ENCODE data around the gene CD44.

Gene CD44

GRCh38 chr11:35236667-35237003, 97.7 kb downstream of the CD44 start:
- Histone ChIP-seq H3K36me3 (ENCODE audit: control insufficient read depth, insufficient read depth, low read length) (no peaks in the 10 kb centered on the region; the same call in 1 of the 2 replicates), H3K4me3 (replicated peaks; ENCODE audit: low read depth, low read length) (no peak overlapping the region), H3K27me3 (replicated peaks; ENCODE audit: control insufficient read depth, insufficient read depth, low read length) (no peaks in the 10 kb centered on the region)
- no peak for DNase-seq (ENCODE audit: extremely low read depth, insufficient read length)
- no peak for TF ChIP-seq CTCF (IDR thresholded peaks at IDR 0.05; ENCODE audit: insufficient read depth, low read length, poor library complexity, severe bottlenecking)

- DNase-seq (ENCODE audit: extremely low read depth, insufficient read length), result no peak
- Histone ChIP-seq H3K27me3 (replicated peaks; ENCODE audit: control insufficient read depth, insufficient read depth, low read length) (no peaks in the 10 kb centered on the region), H3K4me3 (replicated peaks; ENCODE audit: low read depth, low read length) (no peak overlapping the region), H3K36me3 (ENCODE audit: control insufficient read depth, insufficient read depth, low read length) (no peaks in the 10 kb centered on the region)
- no peak for TF ChIP-seq CTCF (IDR thresholded peaks at IDR 0.05; ENCODE audit: insufficient read depth, low read length, poor library complexity, severe bottlenecking)
Observed at GRCh38 chr11:35237351-35237750, 98.4 kb downstream of the CD44 start.

- Histone ChIP-seq H3K27me3 (replicated peaks; ENCODE audit: control insufficient read depth, insufficient read depth, low read length) (no peaks in the 10 kb centered on the region), H3K36me3 (ENCODE audit: control insufficient read depth, insufficient read depth, low read length) (no peaks in the 10 kb centered on the region), H3K4me3 (replicated peaks; ENCODE audit: low read depth, low read length) (no peak overlapping the region)
- TF ChIP-seq CTCF (IDR thresholded peaks at IDR 0.05; ENCODE audit: insufficient read depth, low read length, poor library complexity, severe bottlenecking), result peak; percentile 88
- no peak for DNase-seq (ENCODE audit: extremely low read depth, insufficient read length)
Observed at GRCh38 chr11:35237860-35238715, 99.1 kb downstream of the CD44 start.

GRCh38 chr11:35238882-35239281, 99.9 kb downstream of the CD44 start:
- no peak for TF ChIP-seq CTCF (IDR thresholded peaks at IDR 0.05; ENCODE audit: insufficient read depth, low read length, poor library complexity, severe bottlenecking)
- Histone ChIP-seq H3K27me3 (replicated peaks; ENCODE audit: control insufficient read depth, insufficient read depth, low read length) (no peaks in the 10 kb centered on the region), H3K4me3 (replicated peaks; ENCODE audit: low read depth, low read length) (no peak overlapping the region), H3K36me3 (ENCODE audit: control insufficient read depth, insufficient read depth, low read length) (no peaks in the 10 kb centered on the region)
- no peak for DNase-seq (ENCODE audit: extremely low read depth, insufficient read length)

- no peak for DNase-seq (ENCODE audit: extremely low read depth, insufficient read length)
Observed at GRCh38 chr11:35239471-35240075, 100.6 kb downstream of the CD44 start.

More at GRCh38 chr11:35239471-35240075, 100.6 kb downstream of the CD44 start:
- Histone ChIP-seq H3K36me3 (ENCODE audit: control insufficient read depth, insufficient read depth, low read length) (no peaks in the 10 kb centered on the region), H3K27me3 (replicated peaks; ENCODE audit: control insufficient read depth, insufficient read depth, low read length) (no peaks in the 10 kb centered on the region), H3K4me3 (replicated peaks; ENCODE audit: low read depth, low read length) (no peak overlapping the region)
- TF ChIP-seq CTCF (IDR thresholded peaks at IDR 0.05; ENCODE audit: insufficient read depth, low read length, poor library complexity, severe bottlenecking), result no peak
